B cell (primary cell): ENCODE data around the gene LRRC70. TPM values are rescaled to one million over a fixed set of nuclear protein-coding genes. Genes with fewer than 3 reads are reported as not detected.

Experiments used
- ATAC-seq: fragments of 200-7000 bp; cut with Tn5 transposase; one replicate; pipeline ENCODE4 v1.10.0; 2021; ENCODE audit warnings: low read depth, mild to moderate bottlenecking, moderate number of reproducible peaks, moderate library complexity
- CTCF ChIA-PET: fragments of 350-600 bp; sonication (Branson Sonifier 250); formaldehyde crosslinking; loops from one replicate; lab custom pipeline; 2021; ENCODE audit warnings: antibody characterized with exemption, inconsistent platforms; lab: Charles Lee
- POLR2A ChIA-PET: fragments of 350-600 bp; sonication (Branson Sonifier 250); formaldehyde crosslinking; loops from one replicate; lab custom pipeline; 2021; ENCODE audit warnings: antibody characterized with exemption; lab: Charles Lee
- DNase-seq: peaks from one replicate; pipeline ENCODE4 v3.0.0; 2013
- H2AFZ ChIP-seq: 2 replicates; pipeline ENCODE4 v1.6.1; 2012; ENCODE audit warnings: mild to moderate bottlenecking, low read depth, low read length; ENCODE audit not compliant: insufficient read depth, poor library complexity, severe bottlenecking
- H3K27ac ChIP-seq, 2 donors: 1 replicate in 1 of 2; 2 replicates in 1 of 2; pipeline ENCODE4 v1.5.1; 2012 to 2013; ENCODE audit warnings: low read length in 2 of 2, mild to moderate bottlenecking in 2 of 2, moderate library complexity in 1 of 2
- H3K27me3 ChIP-seq, 4 experiments: fragments of 200-600 bp in 1 of 4; sonication (generic) in 1 of 4; replicated peaks in 1 of 4; 1 replicate in 2 of 4; 2 replicates in 2 of 4; pipeline versions ENCODE4 v1.6.1 to v1.7.0; 2013 to 2016; ENCODE audit warnings: low read length in 3 of 4, mild to moderate bottlenecking in 2 of 4, mixed read lengths in 1 of 4, moderate library complexity in 1 of 4; ENCODE audit not compliant: insufficient read depth in 4 of 4, control insufficient read depth in 3 of 4; ENCODE audit errors: control extremely low read depth in 1 of 4
- H3K36me3 ChIP-seq, 2 experiments: replicated peaks in 1 of 2; 1 replicate in 1 of 2; 2 replicates in 1 of 2; pipeline versions ENCODE4 v1.6.1 to v1.7.1; 2013; ENCODE audit warnings: low read length in 1 of 2; ENCODE audit not compliant: insufficient read depth in 2 of 2, control insufficient read depth in 1 of 2; ENCODE audit errors: control extremely low read depth in 1 of 2, extremely low read depth in 1 of 2
- H3K4me1 ChIP-seq, 2 donors: fragments of 200-600 bp in 1 of 2; sonication (generic) in 1 of 2; 1 replicate in 1 of 2; 2 replicates in 1 of 2; pipeline versions ENCODE4 v1.5.1 to v1.6.1; 2013 to 2017; ENCODE audit warnings: low read length in 2 of 2; ENCODE audit not compliant: control insufficient read depth in 2 of 2, insufficient read depth in 2 of 2
- H3K4me2 ChIP-seq: replicated peaks from 2 replicates; pipeline ENCODE3; 2012; ENCODE audit warnings: mild to moderate bottlenecking, low read depth, low read length; ENCODE audit not compliant: poor library complexity, severe bottlenecking
- H3K4me3 ChIP-seq, 5 experiments: fragments of 200-600 bp in 1 of 5; sonication (generic) in 1 of 5; 1 replicate in 3 of 5; 2 replicates in 2 of 5; pipeline versions ENCODE4 v1.5.1 to v1.7.0; 2011 to 2016; ENCODE audit warnings: low read length in 4 of 5, mild to moderate bottlenecking in 4 of 5, low read depth in 2 of 5, control low read depth in 1 of 5, moderate library complexity in 1 of 5; ENCODE audit not compliant: insufficient read depth in 1 of 5; ENCODE audit errors: control extremely low read depth in 1 of 5, extremely low read depth in 1 of 5
- H3K79me2 ChIP-seq: fragments of 200-600 bp; sonication (generic); one replicate; pipeline ENCODE4 v1.6.0; 2016; ENCODE audit warnings: low read length; ENCODE audit not compliant: control insufficient read depth, insufficient read depth
- H3K9ac ChIP-seq: fragments of 200-600 bp; sonication (generic); 2 replicates; pipeline ENCODE4 v1.6.1; 2017; ENCODE audit warnings: mild to moderate bottlenecking, low read length, moderate library complexity
- H3K9me3 ChIP-seq, 3 donors: one replicate each; pipeline versions ENCODE4 v1.6.1 to v1.7.1; 2013; ENCODE audit warnings: low read length in 2 of 3; ENCODE audit not compliant: control insufficient read depth in 2 of 3, insufficient read depth in 1 of 3; ENCODE audit errors: control extremely low read depth in 1 of 3
- H4K20me1 ChIP-seq: 2 replicates; pipeline ENCODE4 v1.6.0; 2012; ENCODE audit warnings: mild to moderate bottlenecking, low read length; ENCODE audit not compliant: insufficient read depth, control insufficient read depth, poor library complexity, severe bottlenecking
- H3K27ac Mint-ChIP-seq: one replicate; pipeline ENCODE4 v1.8.0; 2021; ENCODE audit warnings: mixed read lengths
- H3K27me3 Mint-ChIP-seq: one replicate; pipeline ENCODE4 v1.8.0; 2021; ENCODE audit warnings: mixed read lengths
- H3K4me1 Mint-ChIP-seq: one replicate; pipeline ENCODE4 v1.8.0; 2021; ENCODE audit warnings: mixed read lengths
- H3K4me3 Mint-ChIP-seq: one replicate; pipeline ENCODE4 v1.8.0; 2021; ENCODE audit warnings: mixed read lengths
- H3K9me3 Mint-ChIP-seq: one replicate; pipeline ENCODE4 v1.8.0; 2022; ENCODE audit warnings: mixed read lengths; ENCODE audit not compliant: insufficient read depth
- EZH2 ChIP-seq: IDR thresholded peaks from 2 replicates; pipeline ENCODE4 v1.6.1; 2012; ENCODE audit warnings: borderline replicate concordance, low read depth, mild to moderate bottlenecking, moderate library complexity, low read length; ENCODE audit not compliant: insufficient read depth, poor library complexity, severe bottlenecking
- WGBS: methylation state at CpG from one replicate; pipeline ENCODE4 v1.1.5; 2013; ENCODE audit warnings: missing lambda C conversion rate; ENCODE audit not compliant: insufficient coverage; 5-methylcytosine and 5-hydroxymethylcytosine counted together
- intact Hi-C: fragments of 100-400 bp; cut with micrococcal nuclease; formaldehyde crosslinking; loops from one replicate; pipeline ENCODE4 v1.10.0; 2022
- polyA plus RNA-seq: library from polyadenylated mRNA; depleted of rRNA; stranded (reverse); fragments of >200 nt; gene quantifications from 2 replicates; pipeline ENCODE4 v1.2.3, GENCODE V29; 2012
- total RNA-seq, 2 donors: library from RNA; stranded (reverse); fragments of 120-200 nt in 1 of 2; gene quantifications; 1 replicate in 1 of 2; 2 replicates in 1 of 2; pipeline versions ENCODE4 v1.2.3 to v1.2.4, GENCODE V29; 2013 to 2022
- TF ChIP-seq, protein P1 (sequence below): fragments of 200-600 bp; IDR thresholded peaks from one replicate; pipeline ENCODE4 v1.8.0; 2022; ENCODE audit warnings: antibody characterized with exemption, mild to moderate bottlenecking

The LRRC70 gene
- total and polyA plus RNA-seq, 2 donors (not counting 1 experiment from before 2014, with no cell fraction given) = 2.3 to 3.3 TPM

DNA sequence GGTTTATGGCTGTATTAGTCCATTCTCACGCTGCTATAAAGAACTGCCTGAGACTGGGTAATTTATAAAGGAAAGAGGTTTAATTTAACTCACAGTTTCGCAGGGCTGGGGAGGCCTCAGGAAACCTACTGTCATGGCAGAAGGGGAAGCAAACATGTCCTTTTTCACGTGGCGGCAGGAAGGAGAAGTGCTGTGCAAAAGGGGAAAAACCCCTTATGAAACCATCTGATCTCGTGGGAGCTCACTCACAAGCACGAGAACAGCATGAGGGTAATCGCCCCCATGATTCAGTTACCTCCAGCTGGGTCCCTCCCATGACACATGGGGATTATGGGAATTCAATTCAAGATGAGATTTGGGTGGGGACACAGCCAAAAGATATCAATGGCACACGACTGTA, 13.9 kb downstream of the LRRC70 start:
- Mint-ChIP-seq H3K27me3 (no peaks in the 10 kb centered on the region), H3K9me3 (peaks cover 2% of the 10 kb centered on the region), H3K4me1 (peaks cover 3% of the 10 kb centered on the region), H3K4me3 (no peak overlapping the region), H3K27ac (no peak overlapping the region)
- Histone ChIP-seq H3K27ac (peak overlapping the region in 1 of 2 donors; percentile 33), H4K20me1 (no peaks in the 10 kb centered on the region), H2AFZ (peak overlapping the region; percentile 9), H3K79me2 (no peaks in the 10 kb centered on the region), H3K9me3 (peaks cover 2 to 9% (median 7%) of the 10 kb centered on the region in 3 donors), H3K4me2 (no peak overlapping the region), H3K36me3 (peaks cover 0 to 7% of the 10 kb centered on the region in 2 experiments), H3K4me1 (no peaks in the 10 kb centered on the region), H3K4me3 (no peak overlapping the region), H3K9ac (no peak overlapping the region), H3K27me3 (no peaks in the 10 kb centered on the region)
- TF ChIP-seq EZH2 = no peak
- TF ChIP-seq, protein P1, sequence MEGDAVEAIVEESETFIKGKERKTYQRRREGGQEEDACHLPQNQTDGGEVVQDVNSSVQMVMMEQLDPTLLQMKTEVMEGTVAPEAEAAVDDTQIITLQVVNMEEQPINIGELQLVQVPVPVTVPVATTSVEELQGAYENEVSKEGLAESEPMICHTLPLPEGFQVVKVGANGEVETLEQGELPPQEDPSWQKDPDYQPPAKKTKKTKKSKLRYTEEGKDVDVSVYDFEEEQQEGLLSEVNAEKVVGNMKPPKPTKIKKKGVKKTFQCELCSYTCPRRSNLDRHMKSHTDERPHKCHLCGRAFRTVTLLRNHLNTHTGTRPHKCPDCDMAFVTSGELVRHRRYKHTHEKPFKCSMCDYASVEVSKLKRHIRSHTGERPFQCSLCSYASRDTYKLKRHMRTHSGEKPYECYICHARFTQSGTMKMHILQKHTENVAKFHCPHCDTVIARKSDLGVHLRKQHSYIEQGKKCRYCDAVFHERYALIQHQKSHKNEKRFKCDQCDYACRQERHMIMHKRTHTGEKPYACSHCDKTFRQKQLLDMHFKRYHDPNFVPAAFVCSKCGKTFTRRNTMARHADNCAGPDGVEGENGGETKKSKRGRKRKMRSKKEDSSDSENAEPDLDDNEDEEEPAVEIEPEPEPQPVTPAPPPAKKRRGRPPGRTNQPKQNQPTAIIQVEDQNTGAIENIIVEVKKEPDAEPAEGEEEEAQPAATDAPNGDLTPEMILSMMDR = no peak
- intact Hi-C loops = no loop called here
- ATAC-seq = no peak
- POLR2A ChIA-PET = no interaction called here
- 60% methylated on average over 2 of the region's 8 CpGs for WGBS
- CTCF ChIA-PET = no interaction called here
- peak; percentile 26 for DNase-seq

DNA sequence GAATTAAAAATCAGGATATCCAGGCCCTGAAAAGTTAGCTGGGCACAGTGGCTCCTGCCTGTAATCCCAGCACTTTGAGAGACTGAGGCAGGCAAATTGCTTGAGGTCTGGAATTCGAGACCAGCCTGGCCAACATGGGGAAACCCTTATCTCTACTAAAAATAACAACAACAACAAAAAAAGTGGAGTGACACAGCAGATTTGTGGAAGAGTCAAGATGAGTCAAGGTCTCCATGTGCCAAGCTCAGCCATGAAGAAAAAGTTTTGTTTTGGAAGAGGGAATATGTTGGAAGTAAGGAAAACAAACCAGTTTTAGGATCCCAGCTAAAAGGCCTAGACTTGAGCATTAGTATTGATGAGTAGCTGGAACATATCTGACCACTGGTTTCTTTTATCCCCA, 14.7 kb downstream of the LRRC70 start:
- peaks cover 2 to 7% of the 10 kb centered on the region in 2 experiments for H3K36me3 ChIP-seq
- H3K9ac ChIP-seq = no peak overlapping the region
- peaks cover 3% of the 10 kb centered on the region for H3K4me1 Mint-ChIP-seq
- no peak for DNase-seq
- H3K27me3 Mint-ChIP-seq = no peaks in the 10 kb centered on the region
- intact Hi-C loops = no loop called here
- no peaks in the 10 kb centered on the region for H4K20me1 ChIP-seq
- no peaks in the 10 kb centered on the region for H3K4me1 ChIP-seq
- ChIA-PET CTCF (no interaction called here), POLR2A (no interaction called here)
- no peak overlapping the region for H2AFZ ChIP-seq
- no peak overlapping the region for H3K4me3 ChIP-seq
- WGBS = no CpG with 5 or more reads among the region's 1 CpG
- no peaks in the 10 kb centered on the region for H3K27me3 ChIP-seq
- H3K27ac Mint-ChIP-seq = no peak overlapping the region
- H3K4me2 ChIP-seq = no peak overlapping the region
- H3K4me3 Mint-ChIP-seq = no peak overlapping the region
- no peak overlapping the region for H3K27ac ChIP-seq
- peaks cover 2% of the 10 kb centered on the region for H3K9me3 Mint-ChIP-seq
- ATAC-seq = no peak
- H3K79me2 ChIP-seq = no peaks in the 10 kb centered on the region
- TF ChIP-seq, protein P1 = no peak
- no peak for TF ChIP-seq EZH2
- peaks cover 2 to 9% (median 7%) of the 10 kb centered on the region in 3 donors for H3K9me3 ChIP-seq
